Measurements from ENCODE around the gene NRAP. TPM values are rescaled to one million over a fixed set of nuclear protein-coding genes. Genes with fewer than 3 reads are reported as not detected.

The NRAP gene
- total and polyA plus RNA-seq, 2 donors (not counting 3 experiments of a cell fraction or from before 2014, with no cell fraction given): not detected

DNA sequence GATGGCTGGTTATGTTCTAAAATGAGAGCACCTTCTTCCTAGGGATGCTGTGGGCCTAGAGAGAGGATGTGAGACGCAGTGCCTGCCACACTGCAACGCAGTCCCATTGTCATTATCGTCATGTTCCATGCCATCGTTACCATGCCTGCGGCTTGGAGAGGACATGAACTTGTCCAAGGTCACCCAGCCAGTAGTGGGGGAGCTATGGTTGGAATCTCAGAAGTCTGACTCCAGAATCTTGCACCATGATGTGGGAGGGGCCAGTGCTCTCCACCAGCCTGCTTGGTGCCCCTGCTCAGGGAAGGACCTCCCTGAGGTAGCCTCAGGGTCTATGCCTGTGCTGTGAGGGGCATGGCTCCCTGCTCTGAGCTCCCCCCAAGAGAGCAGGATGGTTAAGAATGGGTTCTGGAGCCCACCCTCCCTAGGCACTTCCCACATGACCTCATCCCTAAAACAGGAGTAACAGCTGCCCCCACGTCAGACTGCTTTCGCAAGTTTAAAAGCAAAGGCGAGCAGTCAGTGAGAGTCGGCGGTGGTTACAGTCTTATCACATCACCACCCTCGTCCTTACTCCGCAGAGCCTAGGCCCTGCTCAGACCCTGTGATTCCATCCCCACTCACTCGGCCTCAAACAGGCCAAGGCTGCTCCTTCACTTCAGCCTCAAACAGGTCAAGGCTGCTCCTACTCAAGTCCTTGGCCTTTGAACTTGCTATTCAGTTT is 60.6 kb downstream of the NRAP start:
- no peaks in the 10 kb centered on the region for H3K9me1 ChIP-seq (replicated peaks; ENCODE audit: control insufficient read depth, extremely low read depth, insufficient read depth, low read length)
- TF ChIP-seq POLR2A (IDR thresholded peaks at IDR 0.05; ENCODE audit: low read depth, low read length) (no peak), MYC (IDR thresholded peaks at IDR 0.05; ENCODE audit: low read depth, low read length) (no peak), POLR2AphosphoS5 (IDR thresholded peaks at IDR 0.05; ENCODE audit: insufficient read depth, low read depth, low read length) (no peak), JUN (IDR thresholded peaks at IDR 0.05; ENCODE audit: borderline replicate concordance, insufficient read depth, insufficient read length, low read depth) (no peak), FOS (IDR thresholded peaks at IDR 0.05; ENCODE audit: borderline replicate concordance, insufficient read depth, low read length) (no peak)
- TF ChIP-seq, protein P1, sequence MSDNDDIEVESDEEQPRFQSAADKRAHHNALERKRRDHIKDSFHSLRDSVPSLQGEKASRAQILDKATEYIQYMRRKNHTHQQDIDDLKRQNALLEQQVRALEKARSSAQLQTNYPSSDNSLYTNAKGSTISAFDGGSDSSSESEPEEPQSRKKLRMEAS (IDR thresholded peaks at IDR 0.05; ENCODE audit: insufficient read depth, insufficient read length): no peak
- TF ChIP-seq, protein P2, sequence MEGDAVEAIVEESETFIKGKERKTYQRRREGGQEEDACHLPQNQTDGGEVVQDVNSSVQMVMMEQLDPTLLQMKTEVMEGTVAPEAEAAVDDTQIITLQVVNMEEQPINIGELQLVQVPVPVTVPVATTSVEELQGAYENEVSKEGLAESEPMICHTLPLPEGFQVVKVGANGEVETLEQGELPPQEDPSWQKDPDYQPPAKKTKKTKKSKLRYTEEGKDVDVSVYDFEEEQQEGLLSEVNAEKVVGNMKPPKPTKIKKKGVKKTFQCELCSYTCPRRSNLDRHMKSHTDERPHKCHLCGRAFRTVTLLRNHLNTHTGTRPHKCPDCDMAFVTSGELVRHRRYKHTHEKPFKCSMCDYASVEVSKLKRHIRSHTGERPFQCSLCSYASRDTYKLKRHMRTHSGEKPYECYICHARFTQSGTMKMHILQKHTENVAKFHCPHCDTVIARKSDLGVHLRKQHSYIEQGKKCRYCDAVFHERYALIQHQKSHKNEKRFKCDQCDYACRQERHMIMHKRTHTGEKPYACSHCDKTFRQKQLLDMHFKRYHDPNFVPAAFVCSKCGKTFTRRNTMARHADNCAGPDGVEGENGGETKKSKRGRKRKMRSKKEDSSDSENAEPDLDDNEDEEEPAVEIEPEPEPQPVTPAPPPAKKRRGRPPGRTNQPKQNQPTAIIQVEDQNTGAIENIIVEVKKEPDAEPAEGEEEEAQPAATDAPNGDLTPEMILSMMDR (IDR thresholded peaks at IDR 0.05; ENCODE audit: extremely low read depth in 1 of 2, insufficient read depth in 1 of 2, low read depth in 1 of 2, low read length in 2 of 2): no peak
- H3K27ac ChIP-seq (ENCODE audit: insufficient read depth, low read depth, low read length): no peak overlapping the region
- H3K36me3 ChIP-seq (ENCODE audit: control insufficient read depth in 2 of 2, extremely low read depth in 1 of 2, insufficient read depth in 2 of 2, low read length in 2 of 2): no peaks in the 10 kb centered on the region
- DNase-seq (ENCODE audit: low read depth, low spot score) (no peak), FAIRE-seq (no peak)
- no peaks in the 10 kb centered on the region for H3K79me2 ChIP-seq (ENCODE audit: control insufficient read depth, insufficient read depth, low read length)
- ChIA-PET CTCF (interaction anchor here (1.2 kb wide), 1 partner anchor 12 kb away, joined by 3 read pairs; no protein-coding TSS in a partner anchor), POLR2A (no interaction called here)
- intact Hi-C loops (cut with micrococcal nuclease) (no loop called here), dilution Hi-C loops (cut with MboI; ENCODE audit: extremely low pct_ligation_motif_present, low sequenced_read_pairs) (no loop called here)
- H4K20me1 ChIP-seq (replicated peaks; ENCODE audit: control insufficient read depth, extremely low read depth, insufficient read depth, low read length): no peaks in the 10 kb centered on the region
- no peak overlapping the region for H3K4me3 ChIP-seq (replicated peaks in 1 of 3; ENCODE audit: insufficient read depth in 1 of 3, low read depth in 1 of 3, low read length in 3 of 3)
- no peaks in the 10 kb centered on the region for H3K27me3 ChIP-seq (ENCODE audit: control insufficient read depth in 2 of 2, insufficient read depth in 2 of 2, low read length in 2 of 2)
- H3K4me2 ChIP-seq (ENCODE audit: insufficient read depth, low read length): no peak overlapping the region
- BruUV-seq (replicated peaks): no TSS peak
- no peak overlapping the region for H2AFZ ChIP-seq (ENCODE audit: low read depth, low read length)
- H3K9me3 ChIP-seq (replicated peaks; ENCODE audit: control insufficient read depth, insufficient read depth, low read length): no peaks in the 10 kb centered on the region
- no peak overlapping the region for H3K9ac ChIP-seq (replicated peaks; ENCODE audit: extremely low read depth, insufficient read depth, low read length)
- no peaks in the 10 kb centered on the region for H3K4me1 ChIP-seq (ENCODE audit: control insufficient read depth, extremely low read depth, insufficient read depth, low read length)

Measured in endothelial cell of umbilical vein (primary cell).